Activated gamma-delta T cell treated with Interleukin-2 at 50 U/mL for 16 hours (primary cell): ENCODE results near the gene COL16A1.
A peak's percentile ranks its signal among the peaks of the same experiment; 100 is the strongest.
"Not testable (repeated sequence)": the region's sequence is repeated elsewhere in the genome, so short reads cannot be mapped to it uniquely, and the experiment has no call there.

Source experiments
- DNase-seq: peaks from one replicate; pipeline ENCODE4 v3.0.0-alpha.2; 2020

The COL16A1 gene

DNA sequence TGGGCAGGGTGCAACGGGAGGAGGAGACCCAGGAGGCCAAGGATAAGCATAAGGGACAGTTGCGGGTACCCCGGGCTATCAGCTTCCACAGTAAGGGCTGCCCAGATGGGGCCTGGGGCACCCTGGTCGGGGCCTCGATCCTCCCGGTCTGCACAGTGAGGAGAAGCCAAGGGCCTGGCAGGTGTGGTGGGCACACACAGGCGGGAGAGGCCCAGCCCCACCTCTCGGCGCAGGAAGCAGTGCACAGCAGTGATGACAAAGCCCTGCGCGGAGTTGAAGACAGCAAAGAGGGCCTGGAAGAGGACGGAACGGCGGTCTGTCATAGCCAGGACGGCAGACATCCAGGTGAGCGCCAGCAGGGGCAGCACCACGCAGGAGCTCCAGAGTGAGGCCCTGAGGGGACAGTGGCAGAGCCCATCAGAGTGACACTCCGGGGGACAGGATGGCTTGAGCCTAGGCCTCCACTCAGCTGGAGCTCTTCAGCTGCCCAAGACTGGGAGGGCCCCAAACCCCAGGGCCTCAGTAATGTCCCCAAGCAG is 29.0 kb upstream of the COL16A1 start:
- no peak for DNase-seq

DNA sequence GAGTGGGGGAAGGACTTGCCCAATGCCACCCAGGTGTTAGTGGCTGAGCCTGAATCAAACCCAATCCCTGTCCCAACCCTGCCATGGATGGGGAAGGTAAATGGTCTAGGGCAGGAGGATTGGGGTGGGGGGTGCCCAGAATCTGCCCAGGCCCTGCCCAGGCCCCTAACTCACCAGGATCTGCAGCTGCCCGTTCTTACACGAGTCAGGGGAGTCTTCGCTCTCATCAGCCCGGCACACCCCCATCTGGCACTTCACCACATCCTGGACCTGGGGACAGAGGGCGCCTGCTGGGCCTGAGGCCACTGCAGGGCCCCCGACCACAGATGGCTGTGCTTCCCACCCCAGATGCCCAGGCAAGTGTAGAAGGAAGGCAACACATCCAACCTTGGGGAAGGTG is 28.5 kb upstream of the COL16A1 start:
- no peak for DNase-seq

DNA sequence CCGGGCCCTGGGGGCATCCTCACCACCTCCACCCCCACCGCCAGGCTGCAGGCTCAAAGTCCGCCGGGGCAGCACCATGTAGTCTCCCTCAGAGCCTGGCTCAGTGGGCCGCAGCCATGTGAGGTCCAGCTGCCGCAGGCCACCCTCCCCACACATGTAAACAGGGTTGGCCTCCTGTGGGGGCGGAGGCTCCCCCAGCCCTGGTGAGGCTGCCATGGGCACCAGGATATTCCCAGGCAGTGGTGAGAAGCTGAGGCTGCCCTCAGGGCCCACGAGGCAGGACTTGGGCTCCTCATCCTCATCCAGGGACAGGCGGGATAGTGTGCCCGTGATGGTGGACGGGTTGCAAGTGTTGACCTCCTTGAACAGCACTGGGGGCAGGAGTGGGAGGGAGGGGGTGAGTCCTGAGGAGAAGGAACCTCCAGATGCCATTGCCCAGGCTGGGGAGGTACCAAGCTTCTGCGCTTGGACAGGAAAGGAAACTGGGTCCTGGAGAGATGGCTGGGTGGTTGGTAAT is 27.3 kb upstream of the COL16A1 start:
- DNase-seq, result no peak

DNA sequence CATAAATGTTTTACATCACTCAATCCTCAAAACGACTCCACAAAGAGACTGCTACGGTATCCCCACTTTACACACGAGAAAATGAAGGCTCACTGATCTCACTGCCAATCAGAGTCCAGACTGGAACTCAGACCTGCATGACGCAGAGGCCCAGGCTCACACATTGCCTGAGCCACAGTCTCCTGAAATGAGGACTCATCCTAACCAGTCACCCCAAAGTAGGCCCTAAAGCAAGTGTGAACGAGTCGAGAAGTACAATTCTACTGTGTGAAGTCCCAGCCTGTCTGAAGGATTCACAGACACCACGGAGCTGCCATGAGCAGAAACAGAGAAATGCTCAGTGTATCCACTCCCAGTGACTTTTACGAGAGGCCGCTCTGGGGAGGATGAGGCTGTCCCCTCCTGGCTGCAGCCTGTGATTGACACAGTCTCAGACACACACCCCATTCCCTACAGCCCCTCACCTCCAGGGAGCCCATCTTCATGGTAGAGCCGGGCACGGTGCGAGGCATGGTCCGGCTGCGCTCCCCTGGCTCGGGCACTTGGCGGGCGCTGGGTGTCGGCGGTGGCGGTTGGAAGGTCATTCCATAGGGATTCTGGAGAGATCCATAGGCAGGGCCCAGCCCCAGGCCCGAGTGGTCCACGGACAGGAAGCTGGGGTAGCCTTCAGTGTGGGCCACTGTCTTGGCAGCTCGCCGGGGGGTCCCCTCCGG is 26.7 kb upstream of the COL16A1 start:
- DNase-seq, result no peak

DNA sequence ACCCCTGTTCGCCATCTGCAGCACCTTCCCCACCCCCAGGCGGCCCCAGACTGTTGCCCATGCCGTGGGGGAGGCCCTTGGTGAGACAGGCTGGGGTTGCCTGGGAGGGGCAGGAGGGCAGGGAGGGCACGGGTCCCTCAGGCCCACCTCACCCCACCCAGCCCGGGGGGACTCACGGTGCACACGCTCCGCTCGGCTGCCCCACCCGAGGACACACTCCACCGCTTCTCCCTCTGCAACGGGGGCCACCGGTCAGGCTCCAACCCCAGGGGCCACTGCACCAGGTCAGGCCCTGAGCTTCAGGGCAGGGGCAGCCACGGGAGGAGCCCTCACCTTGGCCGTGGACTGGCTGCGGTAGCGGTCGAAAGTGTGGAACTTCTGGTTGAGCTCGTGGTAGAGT is 24.0 kb upstream of the COL16A1 start:
- no peak for DNase-seq

DNA sequence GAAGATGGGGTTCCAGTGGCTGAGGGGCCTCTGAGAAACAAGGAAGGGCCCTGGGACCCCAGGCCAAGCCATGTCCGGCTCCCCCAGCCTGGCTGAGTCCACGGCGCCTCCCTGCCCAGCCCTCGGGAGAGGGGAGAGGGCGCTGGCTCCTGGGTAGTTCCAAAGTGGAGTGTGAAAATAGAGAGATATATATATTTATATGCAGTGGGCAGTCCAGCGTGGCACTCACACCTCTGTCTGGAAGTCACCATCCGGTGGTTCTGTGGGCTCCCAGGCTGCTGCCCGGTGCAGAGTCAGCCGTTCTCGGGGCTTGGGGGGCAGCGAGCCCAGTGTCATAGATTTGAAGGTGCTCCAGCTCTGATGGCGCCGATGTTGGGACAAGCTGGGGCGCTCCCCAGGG is 23.4 kb upstream of the COL16A1 start:
- no peak for DNase-seq

DNA sequence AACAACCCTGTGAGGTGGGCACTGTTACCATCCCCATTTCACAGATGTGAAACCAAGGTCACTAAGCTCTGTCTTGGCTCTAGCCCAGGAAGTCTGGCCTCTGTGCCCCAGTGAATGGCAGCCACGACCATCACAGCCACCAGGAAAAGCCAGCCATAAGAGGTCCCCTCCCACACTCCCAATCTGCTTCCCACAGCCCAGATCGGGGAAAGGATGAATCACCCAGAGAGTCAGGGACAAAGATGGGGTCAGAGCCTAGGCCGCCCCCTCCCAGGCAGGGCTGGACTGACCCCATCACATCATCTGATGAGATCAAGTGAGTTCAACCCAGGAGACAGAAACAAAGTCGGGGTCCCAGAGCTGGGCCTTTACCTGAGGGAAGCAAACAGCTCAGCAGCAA is 22.9 kb upstream of the COL16A1 start:
- DNase-seq, result no peak

DNA sequence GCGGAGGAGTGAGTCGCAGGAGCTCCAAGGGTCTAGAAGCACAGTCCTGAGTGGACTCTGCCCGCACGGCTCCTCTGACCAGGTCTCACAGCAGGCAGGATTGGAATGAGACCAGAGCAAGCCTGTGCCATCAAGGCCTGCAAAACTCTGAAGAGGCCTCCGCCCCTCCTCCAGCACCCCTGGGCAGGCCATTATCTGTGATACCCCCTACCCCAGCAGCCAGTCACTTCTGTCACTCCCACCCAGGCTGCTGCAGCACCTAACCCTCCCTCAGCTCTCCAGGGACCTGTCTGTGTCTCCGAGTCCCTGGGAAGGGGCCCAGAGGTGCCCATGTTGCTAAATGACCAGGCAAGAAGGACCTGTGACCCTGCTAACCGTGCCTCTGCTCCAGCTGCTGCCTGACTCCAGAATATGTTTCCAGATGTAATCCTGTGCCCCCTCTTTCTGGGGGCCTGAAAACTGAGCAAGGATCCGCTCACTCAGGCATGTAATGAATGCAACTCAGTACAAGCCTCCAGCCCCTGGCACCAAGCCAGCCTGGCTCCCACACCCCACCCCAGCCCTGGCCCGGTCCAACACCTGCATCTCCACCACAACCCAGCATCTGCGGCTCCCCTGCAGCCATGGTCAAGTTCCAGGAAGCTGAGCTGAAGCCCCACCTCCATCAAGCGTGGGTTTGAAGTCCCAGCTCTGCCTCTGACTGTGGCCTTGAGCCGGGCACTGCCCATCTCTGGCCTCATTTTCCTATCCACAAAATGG is 22.1 kb upstream of the COL16A1 start:
- DNase-seq, result no peak

DNA sequence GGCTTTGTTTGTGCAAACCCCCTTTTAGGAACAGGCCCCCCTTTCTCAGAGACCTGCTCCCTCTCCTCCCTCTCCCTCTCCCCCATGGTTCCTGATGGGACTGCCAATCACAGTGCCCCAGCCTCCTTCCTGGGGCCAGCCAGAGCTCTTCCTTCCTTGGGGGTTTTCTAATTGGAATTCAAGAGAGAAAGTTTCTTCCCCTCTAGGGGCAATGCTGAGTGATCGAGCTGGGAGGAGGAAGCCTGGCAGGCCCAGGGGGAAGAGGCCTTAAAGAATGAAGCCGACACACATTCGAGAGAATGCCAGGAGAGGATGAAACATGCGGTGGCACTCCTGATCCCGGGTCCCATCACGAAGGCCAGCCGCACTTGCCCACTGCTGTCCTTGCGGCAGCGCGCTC is 21.3 kb upstream of the COL16A1 start:
- no peak for DNase-seq

DNA sequence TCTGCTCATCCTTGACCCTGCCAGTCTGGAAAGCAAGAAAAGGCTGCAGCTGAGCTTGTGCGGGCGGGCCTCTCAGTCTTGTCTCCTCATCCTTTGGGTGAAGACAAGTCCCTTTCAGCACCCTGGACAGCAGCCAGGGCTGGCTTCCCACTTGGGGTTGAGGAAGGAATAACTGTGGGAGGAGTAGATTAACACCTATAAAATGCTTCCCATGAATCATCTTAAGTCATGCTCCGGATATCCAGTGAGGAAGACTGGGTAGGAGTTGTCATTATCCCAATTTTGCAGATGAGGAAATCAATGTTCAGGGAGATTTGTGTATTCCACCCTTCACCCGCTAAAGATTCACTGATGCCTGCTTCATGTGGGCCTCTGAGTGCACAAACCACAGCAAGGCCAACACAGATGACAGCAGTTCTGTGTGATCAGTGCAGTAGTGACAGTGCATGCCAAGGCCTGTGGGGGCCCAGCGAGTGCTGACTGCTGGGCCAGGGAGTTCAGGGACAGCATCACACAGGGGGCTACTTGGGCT is 20.1 kb upstream of the COL16A1 start:
- peak; percentile 34 for DNase-seq

DNA sequence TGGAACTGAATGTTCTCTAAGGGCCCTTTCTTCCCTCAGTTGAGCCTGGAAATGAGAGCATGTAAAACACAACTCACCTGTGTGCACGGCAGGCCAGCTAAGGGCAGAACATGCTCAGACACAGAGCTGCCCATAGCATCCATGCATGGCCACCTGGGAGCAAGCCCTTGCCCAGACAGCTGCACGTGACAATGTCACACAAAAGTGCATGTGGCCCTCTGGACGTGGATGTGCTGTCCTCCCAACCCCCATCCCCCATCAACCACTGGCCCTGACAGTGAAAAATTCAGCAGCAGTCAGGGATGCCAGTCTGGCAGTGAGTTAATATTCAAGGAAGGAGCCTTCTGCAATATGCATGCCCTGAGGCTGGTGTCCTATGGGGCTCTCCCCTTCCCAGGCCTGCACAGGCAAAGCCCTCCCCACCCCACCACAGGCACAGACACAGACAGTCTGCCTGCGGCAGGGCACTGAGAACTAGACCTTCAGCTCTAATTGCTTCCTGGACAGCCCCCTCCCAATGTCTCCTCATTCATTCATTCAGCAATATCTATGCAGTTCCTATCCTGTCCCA is 14.6 kb upstream of the COL16A1 start:
- DNase-seq, result no peak

DNA sequence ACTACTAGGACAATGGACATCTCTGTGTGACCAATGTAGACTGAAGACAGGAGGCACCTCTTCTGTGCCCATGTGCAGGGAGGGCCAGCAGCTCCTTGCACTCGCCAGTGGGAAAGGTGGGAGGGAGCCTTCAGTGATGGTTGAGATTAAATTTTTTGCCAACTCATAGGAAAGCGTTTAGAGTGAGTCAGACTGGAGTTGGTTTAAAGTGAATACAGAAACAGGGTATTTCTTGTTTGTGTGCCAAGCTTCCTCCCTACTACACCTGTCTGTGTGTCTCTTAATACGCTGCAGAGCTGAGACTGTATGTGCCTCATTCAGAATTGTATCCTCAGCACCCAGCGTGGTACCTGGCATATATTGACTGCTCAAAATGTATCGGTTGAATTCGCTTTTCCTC is 13.5 kb upstream of the COL16A1 start:
- no peak for DNase-seq

DNA sequence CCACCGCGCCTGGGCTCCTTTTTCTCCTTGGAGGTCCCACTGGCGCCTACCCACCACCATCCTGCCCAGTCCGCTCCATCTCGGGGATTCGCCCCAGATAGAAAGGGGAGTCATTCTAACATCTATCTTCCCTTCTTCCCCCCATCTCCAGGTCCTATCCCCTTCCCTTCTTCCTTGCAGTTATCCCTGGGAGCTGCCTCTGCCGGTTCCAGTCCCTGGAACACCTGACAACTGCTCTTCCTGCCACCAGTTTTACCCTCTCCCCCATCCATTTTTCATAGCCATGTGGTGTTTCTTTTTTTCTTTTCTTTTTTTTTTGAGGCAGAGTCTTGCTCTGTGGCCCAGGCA is 12.0 kb upstream of the COL16A1 start:
- no peak for DNase-seq

DNA sequence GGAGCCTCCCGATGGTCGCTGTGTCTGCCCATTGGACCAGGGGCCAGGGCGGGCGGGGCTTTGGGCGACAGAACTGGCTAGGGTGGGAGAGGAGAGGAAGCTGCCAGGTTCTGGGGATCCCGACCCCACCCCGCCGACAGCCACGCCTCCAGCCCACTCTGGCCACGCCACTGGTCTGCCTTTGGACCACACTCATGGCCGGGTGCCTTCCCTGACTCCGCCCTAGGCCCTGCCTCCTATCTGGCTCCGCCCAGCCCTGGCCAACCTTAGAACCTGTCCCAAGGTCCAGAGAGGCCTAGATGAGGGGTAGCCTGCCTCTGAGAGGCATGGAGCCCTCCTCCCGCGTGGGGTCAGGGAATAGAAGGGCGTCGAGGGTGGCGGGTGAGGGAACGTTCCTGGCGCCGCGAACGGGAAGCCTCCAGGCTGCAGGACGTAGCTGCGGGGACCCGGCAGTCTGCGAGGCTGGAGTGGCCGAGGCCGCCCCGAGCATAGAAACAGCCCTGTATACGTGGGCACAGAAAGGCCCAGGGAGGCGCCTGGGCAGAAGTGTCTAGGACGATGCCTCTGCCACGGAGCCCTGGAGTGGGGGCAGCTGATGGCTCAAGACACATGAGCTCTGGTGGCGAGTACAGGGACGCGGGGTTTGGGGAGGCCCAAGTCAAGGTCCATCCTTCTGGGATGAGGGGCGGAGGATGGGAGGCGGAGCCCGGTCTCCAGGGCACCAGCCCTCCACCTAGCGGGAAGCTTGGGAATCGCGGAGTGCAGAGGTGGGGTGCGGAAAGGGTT is 11.5 kb upstream of the COL16A1 start:
- DNase-seq, result peak; percentile 14

DNA sequence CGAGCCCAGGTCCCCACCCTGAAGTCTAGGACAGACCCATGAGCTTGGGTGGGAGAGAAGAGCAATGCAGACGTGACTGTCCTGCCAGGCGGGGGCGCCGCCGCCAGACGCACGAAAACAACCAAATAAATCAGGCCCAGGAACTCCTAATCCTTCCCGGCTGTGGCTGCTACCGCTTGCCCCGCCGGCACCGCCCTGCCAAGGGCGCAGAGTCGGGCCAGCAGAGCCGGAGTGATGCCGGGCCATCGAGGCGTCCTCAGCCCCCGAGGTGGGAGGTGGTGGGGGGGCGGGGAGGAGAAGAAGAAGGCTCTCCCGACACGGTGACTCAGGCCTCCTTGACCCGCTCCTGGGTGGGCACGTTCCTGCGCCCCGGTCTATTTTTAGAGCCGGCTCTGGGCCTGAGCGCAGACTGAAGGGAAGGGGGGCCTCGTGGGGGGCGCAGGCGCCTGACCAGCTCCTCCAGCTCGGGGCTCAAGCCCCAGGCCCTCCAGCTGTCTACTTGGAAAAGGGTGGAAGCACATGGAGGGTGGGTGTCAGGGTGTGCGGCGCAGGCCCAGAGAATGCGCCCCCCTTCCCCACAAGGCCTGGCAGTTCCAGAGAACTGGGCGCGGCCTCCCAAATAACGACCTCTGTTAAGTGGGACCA is 10.7 kb upstream of the COL16A1 start:
- peak; percentile 20 for DNase-seq

DNA sequence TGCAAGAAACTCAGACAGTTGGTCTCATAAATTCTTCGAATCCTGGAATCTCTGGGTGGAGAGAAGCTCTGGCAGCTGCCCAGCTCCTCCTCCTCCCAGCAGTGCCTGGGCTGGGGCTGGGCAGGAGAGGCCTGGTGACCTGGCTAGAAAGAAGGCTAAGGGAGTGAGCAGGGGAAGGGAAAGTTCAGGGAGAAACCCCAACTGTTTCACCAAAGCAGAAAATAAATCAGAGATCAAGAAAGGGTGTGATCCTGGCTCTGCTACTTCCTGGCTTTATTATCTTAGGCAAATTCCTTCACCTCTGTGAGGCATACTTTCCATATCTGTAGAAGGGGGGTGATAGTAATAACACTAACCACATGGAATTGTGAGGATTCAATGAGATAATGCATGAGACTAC is 8.8 kb upstream of the COL16A1 start:
- DNase-seq, result no peak

DNA sequence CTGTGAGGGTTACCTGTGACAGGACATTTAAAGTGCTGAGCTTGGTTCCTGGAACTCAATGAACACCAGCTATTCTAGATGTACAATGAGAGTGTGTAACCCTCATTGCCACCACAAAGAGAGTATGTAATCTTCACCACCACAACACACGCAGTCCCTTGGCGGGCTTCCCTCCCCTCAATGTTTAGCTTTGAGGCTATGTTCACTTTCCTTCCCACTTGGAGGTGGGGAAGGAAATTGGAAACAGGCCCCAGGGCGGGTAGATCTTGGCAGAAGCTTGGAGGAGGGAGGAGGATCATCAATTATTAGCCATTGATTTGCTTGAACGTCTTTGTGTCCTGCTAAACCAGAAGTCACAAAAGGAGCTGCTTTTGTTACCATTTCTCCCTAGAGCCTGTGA is 8.3 kb upstream of the COL16A1 start:
- DNase-seq, result no peak

DNA sequence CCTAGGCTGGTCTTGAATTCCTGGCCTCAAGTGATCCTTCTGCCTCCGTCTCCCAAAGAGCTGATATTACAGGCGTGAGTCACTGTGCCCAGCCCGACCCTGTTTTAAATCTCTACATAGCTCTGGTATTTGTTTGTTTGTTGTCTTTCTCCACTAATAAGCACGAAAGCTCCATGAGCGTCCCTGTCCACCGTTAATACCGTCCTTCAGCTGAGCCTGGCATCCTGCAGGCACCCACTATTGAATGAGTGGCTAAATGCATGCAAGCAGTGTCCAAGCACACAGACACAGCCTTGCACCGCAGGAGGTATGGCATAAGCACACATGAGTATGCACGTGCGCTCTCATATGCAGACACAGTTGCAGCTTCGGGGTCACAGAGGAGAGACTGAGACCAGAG is 4.5 kb upstream of the COL16A1 start:
- no peak for DNase-seq

DNA sequence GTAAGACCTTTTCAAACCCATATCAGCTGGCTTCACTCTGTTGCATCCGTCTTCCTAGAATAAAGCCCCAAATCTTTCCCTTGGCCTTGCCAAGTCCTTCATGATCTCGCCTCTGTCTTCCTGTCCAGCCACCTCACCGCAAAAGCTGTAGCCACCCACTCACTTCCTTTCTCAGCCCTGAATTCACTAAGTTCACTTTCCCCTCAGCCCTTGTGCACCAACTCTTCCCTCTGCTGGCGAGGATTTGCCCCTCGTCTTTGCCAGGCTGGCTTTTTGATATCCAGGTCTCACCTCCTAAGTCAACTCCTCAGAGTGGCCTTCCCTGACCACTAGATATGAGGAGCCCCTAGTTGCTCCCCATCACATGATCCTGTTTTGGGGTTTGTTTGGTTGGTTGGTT is 3.9 kb upstream of the COL16A1 start:
- no peak for DNase-seq

DNA sequence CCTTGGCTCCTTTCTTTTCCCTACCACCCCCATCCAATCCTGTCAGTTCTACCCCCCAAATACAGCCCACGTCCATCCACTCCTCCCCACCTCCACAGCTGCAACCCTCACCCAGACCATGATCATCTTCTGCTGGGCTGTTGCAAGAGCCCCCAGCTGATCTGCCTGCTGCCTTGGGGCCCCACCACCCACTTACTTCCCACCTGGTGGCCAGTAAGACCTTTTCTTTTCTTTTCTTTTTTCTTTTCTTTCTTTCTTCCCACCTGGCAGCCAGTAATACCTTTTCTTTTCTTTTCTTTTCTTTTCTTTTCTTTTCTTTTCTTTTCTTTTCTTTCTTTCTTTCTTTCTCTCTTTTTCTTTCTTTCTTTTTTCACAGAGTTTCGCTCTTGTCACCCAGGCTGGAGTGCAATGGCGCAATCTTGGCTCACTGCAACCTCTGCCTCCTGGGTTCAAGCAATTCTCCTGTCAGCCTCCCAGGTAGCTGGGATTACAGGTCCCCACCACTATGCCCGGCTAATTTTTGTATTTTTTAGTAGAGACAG is 3.3 kb upstream of the COL16A1 start:
- not testable (repeated sequence) for DNase-seq

DNA sequence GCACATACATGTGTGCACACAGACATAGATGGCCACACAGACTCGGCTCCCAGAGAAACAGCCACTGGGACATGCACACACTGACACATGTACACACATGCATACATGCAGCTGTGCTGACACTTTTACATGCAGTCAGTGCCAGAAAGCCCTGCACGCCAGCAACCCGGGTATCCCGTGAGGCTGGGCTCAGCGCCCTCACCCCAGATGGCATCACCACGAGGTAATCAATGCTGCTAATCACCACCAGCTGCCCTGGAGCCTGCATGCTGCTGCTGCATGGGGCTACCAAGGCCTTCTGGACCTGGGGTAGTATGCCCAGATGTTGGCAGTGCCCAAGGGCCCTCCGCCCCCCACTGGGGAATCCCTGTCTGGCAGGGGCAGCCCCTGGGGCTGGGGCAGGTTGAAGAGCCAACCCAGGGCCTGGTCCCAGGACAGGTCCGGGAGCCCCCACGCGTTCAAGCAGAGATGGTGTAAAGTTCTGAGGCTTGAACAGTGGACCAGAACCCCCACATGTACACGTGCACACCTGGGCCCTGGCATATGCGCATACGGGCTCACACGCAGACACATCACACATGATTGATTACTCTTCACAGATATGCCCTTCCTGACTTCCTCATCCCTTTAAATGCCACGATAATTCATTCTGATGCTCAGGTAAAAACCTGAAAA is 2.7 kb upstream of the COL16A1 start:
- DNase-seq, result no peak
